HG02870 (cell line): ENCODE measurements around the gene ADGRL4.
A peak's percentile ranks its signal among the peaks of the same experiment; 100 is the strongest.
"Not testable (repeated sequence)": the region's sequence is repeated elsewhere in the genome, so short reads cannot be mapped to it uniquely, and the experiment has no call there.

Experiments
- ATAC-seq: cut with Tn5 transposase; IDR thresholded peaks from one replicate; pipeline ENCODE4 v1.9.1; 2021; ENCODE audit warnings: mild to moderate bottlenecking, moderate library complexity; ENCODE audit not compliant: unreplicated experiment

Gene ADGRL4

GRCh38 chr1:78919150-78919549, 87.4 kb downstream of the ADGRL4 start:
- no peak for ATAC-seq

DNA sequence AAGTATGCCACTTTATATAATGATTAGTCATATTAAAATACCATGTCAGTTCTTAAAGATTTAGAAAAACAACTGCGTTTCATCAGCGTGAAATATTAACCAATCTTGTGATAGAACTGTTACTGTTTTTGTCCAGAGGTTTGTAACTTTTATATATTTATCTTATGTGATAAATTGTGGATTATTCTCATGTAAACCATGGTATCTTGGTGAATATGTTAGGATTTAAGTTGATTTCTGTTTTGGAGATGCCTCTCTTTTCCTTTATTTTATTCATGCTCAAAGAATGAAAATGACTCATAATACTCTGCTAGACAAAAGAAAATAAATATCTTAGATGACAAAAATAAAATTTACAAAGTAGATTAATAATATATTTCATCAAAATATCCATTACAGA, 88.4 kb downstream of the ADGRL4 start:
- ATAC-seq: no peak

DNA sequence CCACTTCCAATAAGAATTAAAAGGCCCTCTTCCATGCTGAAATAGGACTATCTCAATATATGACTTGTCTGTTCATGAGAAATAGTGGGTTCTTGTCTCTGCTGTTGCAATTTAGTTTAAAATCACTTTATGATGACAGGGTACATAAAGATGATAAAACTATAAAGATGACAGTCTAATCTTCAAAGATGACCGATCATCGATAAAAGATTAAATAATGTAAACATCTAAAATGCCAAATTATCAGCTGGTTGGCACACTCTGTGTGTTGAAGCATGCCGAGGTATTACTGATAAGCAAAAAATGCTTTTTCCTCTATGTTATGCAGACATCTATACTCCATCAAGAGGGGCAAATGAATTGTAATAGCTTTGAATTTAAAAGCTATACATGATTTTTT, 89.5 kb downstream of the ADGRL4 start:
- ATAC-seq: no peak

GRCh38 chr1:78913950-78914349, 92.6 kb downstream of the ADGRL4 start:
- no peak for ATAC-seq

- ATAC-seq: no peak
Observed at GRCh38 chr1:78911956-78912880, 94.3 kb downstream of the ADGRL4 start.

DNA sequence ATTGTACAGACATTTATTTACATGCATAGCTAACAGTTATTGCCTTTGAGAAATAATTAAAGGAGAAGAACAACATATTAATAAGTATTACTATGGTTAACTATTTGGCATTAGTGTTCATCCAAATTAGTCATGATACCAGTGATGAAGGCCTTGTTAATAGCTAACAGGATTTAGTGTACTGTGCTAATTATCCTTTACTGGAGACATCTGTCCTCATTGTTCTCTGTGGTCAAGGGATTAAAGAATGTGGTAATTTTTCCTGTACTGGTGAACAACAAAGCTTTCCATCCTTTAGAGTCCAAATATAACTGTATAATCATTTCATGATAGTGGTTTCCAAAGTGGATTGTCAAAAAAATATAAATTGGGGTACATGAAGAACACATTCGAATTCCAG, 103.9 kb downstream of the ADGRL4 start:
- no peak for ATAC-seq

GRCh38 chr1:78894811-78895210, 111.7 kb downstream of the ADGRL4 start:
- ATAC-seq: no peak

GRCh38 chr1:78892260-78892840, 114.2 kb downstream of the ADGRL4 start:
- no peak for ATAC-seq

DNA sequence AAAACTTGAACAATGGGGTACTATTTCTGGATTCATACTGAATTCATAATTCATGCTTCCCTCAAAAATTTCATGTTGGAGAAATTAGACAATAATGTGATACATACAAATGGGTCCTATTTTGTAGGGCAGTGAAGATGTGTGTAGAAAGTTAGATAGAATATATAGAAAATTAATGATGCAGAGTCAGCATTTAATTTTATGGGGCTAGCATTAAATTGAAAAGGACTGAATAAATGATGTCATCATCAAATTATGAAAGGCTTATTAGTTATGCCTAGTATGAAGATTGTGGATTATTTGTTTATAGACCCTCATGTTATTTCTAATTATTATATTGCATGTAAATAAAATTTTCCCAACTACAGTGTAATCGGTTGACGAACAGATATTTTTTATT, 119.1 kb downstream of the ADGRL4 start:
- no peak for ATAC-seq

GRCh38 chr1:78884685-78885452, 121.7 kb downstream of the ADGRL4 start:
- no peak for ATAC-seq

DNA sequence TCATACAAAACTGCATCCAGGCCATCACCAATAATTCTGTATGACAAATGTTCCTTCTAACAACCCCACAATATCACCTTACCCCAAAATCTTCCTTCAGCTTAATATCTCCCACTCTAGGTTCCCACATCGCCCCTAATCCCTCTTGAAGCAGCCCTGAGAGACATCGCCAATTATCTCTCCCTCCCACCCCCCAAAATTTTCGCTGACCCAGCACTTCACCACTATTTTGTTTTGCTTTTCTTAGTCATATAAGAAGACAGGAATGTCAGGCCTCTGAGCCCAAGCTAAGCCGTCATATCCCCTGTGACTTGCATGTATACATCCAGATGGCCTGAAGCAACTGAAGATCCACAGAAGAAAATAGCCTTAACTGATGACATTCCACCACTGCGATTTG, 126.3 kb downstream of the ADGRL4 start:
- ATAC-seq: no peak

DNA sequence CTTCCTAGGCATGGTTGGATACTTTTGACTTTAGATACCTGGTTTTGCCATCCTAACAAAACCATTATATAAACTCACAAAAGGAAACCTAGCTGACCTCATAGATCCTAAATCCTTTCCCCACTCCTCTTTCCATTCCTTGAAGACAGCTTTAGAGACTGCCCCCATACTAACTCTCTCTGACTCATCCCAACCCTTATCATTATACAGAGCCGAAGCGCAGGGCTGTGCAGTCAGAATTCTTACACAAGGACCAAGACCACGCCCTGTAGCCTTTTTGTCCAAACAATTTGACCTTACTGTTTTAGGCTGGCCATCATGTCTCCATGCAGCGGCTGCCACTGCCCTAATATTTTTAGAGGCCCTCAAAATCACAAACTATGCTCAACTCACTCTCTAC, 130.5 kb downstream of the ADGRL4 start:
- not testable (repeated sequence) for ATAC-seq

DNA sequence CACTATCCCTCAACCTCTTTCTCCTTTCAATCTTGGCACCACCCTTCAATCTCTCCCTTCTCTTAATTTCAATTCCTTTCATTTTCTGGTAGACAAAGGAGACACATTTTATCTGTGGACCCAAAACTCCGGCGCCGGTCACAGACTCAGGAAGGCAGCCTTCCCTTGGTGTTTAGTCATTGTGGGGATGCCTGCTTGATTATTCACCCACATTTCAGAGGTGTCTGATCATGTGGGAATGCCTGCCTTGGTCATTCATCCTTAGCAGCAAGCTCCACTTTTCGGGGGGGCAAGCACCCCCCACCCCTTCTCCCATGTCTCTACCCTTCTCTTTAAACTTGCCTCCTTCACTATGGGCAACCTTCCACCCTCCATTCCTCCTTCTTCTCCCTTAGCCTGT, 133.7 kb downstream of the ADGRL4 start:
- not testable (repeated sequence) for ATAC-seq

DNA sequence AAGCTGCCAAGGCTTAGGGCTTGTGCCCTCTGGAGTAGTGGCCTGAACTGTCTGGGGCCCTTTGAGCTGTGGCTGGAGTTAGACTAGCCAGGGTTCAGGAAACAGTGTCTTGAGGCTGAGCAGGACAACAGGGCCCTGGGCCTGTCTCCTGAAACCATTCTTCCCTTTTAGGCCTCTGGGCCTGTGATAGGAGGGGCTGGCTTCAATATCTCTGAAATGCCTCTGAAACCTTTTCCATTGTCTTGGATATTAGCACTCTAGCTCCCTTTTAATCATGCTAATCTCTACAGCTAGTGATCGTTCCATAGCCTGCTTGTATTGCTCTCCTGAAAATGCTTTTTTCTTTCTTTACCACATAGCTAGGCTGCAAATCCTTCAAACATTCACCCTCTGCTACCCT, 135.3 kb downstream of the ADGRL4 start:
- ATAC-seq: no peak

GRCh38 chr1:78869136-78869535, 137.4 kb downstream of the ADGRL4 start:
- ATAC-seq: no peak

- no peak for ATAC-seq
Observed at GRCh38 chr1:78864175-78864574, 142.4 kb downstream of the ADGRL4 start.

GRCh38 chr1:78856096-78856495, 150.4 kb downstream of the ADGRL4 start:
- ATAC-seq: no peak

DNA sequence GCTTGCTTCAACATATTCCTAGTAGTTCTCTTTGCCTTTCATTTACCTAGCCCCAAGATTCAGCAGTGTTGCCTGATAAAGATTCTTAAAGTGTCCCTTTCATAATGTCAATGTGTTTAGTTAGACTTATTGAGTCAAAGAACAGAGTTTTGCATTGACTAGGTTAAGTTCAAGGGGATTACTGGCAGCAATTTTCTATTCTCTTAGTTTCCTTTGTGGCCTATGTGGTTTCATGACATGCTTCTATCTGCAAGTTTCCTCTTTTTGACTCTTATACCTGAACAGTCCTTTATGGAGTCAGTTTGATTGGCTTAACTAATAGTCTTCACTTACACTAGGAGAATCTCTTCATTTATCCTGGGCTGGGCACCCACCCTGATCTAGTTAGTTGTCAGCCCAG, 151.3 kb downstream of the ADGRL4 start:
- peak; percentile 96 for ATAC-seq

DNA sequence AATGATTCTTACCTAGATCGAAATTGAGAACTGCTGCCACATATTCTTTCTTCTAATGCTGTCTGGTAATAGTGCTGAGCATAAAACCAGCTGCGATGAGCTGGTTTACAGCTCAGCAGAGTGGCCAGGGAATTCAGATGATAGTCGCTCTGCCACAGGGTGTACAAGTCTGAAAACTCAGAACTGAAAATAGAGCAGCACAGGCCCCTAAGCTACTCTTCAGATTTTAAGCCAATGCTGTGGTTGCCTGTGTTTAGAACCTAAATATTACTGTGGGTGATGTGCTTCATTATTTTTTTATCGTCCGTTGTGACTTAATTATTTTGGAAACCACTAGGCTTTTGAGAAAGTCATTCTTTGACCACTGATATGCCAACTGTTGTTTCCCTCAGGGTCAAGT, 152.0 kb downstream of the ADGRL4 start:
- ATAC-seq: peak; percentile 20

GRCh38 chr1:78843546-78843945, 163.0 kb downstream of the ADGRL4 start:
- ATAC-seq: no peak

DNA sequence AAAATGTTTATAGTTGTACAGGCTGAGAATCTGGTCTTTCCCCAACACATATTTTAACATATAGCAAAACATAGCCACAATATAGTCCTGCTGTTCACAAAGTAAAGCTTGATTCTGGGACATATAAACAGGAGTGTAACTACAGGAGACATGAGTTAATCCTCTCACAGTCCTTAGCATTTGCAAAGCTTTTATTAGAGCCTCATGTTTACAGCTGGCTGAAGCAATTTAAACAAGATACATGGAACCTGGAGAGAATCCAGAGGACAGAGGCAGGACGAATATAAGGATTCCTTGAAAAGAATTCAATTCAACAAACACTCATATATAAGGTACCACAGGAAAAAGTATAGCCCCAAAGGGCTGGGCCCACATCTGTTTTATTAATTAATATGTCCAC, 163.4 kb downstream of the ADGRL4 start:
- no peak for ATAC-seq
